Small intestine (tissue), 16 donors: ENCODE results near the gene PFKM. TPM values are rescaled to one million over a fixed set of nuclear protein-coding genes. Genes with fewer than 3 reads are reported as not detected.

Experiments used
- DNase-seq, 2 donors: peaks; one replicate each; pipeline versions ENCODE4 v3.0.0 to v3.0.0-alpha.2; 2013
- FAIRE-seq: peaks from 2 replicates; lab custom pipeline; 2012; peaks lifted over from hg19 to GRCh38; lab: Jason Lieb, UNC
- H3K27ac ChIP-seq, 3 donors: one replicate each; pipeline ENCODE4 v1.5.1; 2013; ENCODE audit warnings: low read length in 2 of 3, mild to moderate bottlenecking in 2 of 3, control low read depth in 1 of 3, inconsistent platforms in 1 of 3, low read depth in 1 of 3, moderate library complexity in 1 of 3
- H3K27me3 ChIP-seq, 3 donors: one replicate each; pipeline ENCODE4 v1.6.1; 2013; ENCODE audit warnings: low read length in 3 of 3, inconsistent platforms in 1 of 3; ENCODE audit not compliant: control insufficient read depth in 3 of 3, insufficient read depth in 3 of 3
- H3K36me3 ChIP-seq, 3 donors: one replicate each; pipeline ENCODE4 v1.6.1; 2013; ENCODE audit warnings: low read length in 3 of 3, inconsistent platforms in 1 of 3, low read depth in 1 of 3, mild to moderate bottlenecking in 1 of 3, moderate library complexity in 1 of 3; ENCODE audit not compliant: control insufficient read depth in 3 of 3, insufficient read depth in 2 of 3
- H3K4me1 ChIP-seq, 3 donors: one replicate each; pipeline ENCODE4 v1.6.1; 2013; ENCODE audit warnings: low read length in 2 of 3, inconsistent platforms in 1 of 3, low read depth in 1 of 3, mild to moderate bottlenecking in 1 of 3, moderate library complexity in 1 of 3; ENCODE audit not compliant: control insufficient read depth in 3 of 3, insufficient read depth in 2 of 3
- H3K4me3 ChIP-seq, 3 donors: one replicate each; pipeline ENCODE4 v1.5.1; 2013; ENCODE audit warnings: low read length in 3 of 3, control low read depth in 1 of 3, inconsistent platforms in 1 of 3, low read depth in 1 of 3, mild to moderate bottlenecking in 1 of 3, moderate library complexity in 1 of 3
- H3K9me3 ChIP-seq, 2 donors: one replicate each; pipeline ENCODE4 v1.6.1; 2013; ENCODE audit warnings: low read depth in 1 of 2, low read length in 1 of 2; ENCODE audit not compliant: control insufficient read depth in 2 of 2, insufficient read depth in 1 of 2
- WGBS, 3 donors: extraction: QIAGEN DNeasy Blood & Tissue Kit; methylation state at CpG; one replicate each; pipeline ENCODE4 v1.1.7; 2013; 5-methylcytosine and 5-hydroxymethylcytosine counted together
- long read RNA-seq, 10 donors: transcript quantifications; one replicate each; lab custom pipeline, GENCODE V29; 2026
- polyA plus RNA-seq, 4 donors: library from polyadenylated mRNA; stranded (reverse) in 3 of 4; unstranded in 1 of 4; fragments of 200-250 nt in 3 of 4; fragments of 120-200 nt in 1 of 4; gene quantifications; one replicate each; pipeline versions ENCODE4 v1.2.1 to v1.2.3, GENCODE V29; 2013
- donor health status: healthy with polysubstance abuse.
- donor health status: control.
- donor health status: control.
- donor health status: Bipolar disorder and iron deficiency.
- donor health status: healthy.

PFKM gene
- 10 to 100 TPM; 11.3 to 34.3 (median 21.2) TPM for polyA plus RNA-seq
- long read RNA-seq, donor 1, transcript PFKM-203 (23 exons, 3,224 nt), result major isoform, 6 of 10 reads
- long read RNA-seq, donor 1, partial matches to known transcripts, result 0 of 10 reads
- long read RNA-seq, donor 1, other reads (novel, unspliced or antisense), result 0 of 10 reads
- long read RNA-seq, donor 2, result 0 reads
- long read RNA-seq, donor 3, partial matches to known transcripts, result 6 of 6 reads
- long read RNA-seq, donor 3, other reads (novel, unspliced or antisense), result 0 of 6 reads
- long read RNA-seq, donor 4, result 0 reads
- long read RNA-seq, donor 5, partial matches to known transcripts, result 5 of 5 reads
- long read RNA-seq, donor 5, other reads (novel, unspliced or antisense), result 0 of 5 reads
- long read RNA-seq, donor 6, partial matches to known transcripts, result 0 of 3 reads
- long read RNA-seq, donor 6, other reads (novel, unspliced or antisense), result 0 of 3 reads
- long read RNA-seq, donor 7, result 0 reads
- long read RNA-seq, donor 8, partial matches to known transcripts, result 0 of 1 reads
- long read RNA-seq, donor 8, other reads (novel, unspliced or antisense), result 0 of 1 reads
- long read RNA-seq, donor 9, partial matches to known transcripts, result 0 of 1 reads
- long read RNA-seq, donor 9, other reads (novel, unspliced or antisense), result 0 of 1 reads
- long read RNA-seq, donor 10, transcript PFKM-203 (23 exons, 3,224 nt), result major isoform, 6 of 17 reads
- long read RNA-seq, donor 10, partial matches to known transcripts, result 0 of 17 reads
- long read RNA-seq, donor 10, other reads (novel, unspliced or antisense), result 11 of 17 reads

DNA sequence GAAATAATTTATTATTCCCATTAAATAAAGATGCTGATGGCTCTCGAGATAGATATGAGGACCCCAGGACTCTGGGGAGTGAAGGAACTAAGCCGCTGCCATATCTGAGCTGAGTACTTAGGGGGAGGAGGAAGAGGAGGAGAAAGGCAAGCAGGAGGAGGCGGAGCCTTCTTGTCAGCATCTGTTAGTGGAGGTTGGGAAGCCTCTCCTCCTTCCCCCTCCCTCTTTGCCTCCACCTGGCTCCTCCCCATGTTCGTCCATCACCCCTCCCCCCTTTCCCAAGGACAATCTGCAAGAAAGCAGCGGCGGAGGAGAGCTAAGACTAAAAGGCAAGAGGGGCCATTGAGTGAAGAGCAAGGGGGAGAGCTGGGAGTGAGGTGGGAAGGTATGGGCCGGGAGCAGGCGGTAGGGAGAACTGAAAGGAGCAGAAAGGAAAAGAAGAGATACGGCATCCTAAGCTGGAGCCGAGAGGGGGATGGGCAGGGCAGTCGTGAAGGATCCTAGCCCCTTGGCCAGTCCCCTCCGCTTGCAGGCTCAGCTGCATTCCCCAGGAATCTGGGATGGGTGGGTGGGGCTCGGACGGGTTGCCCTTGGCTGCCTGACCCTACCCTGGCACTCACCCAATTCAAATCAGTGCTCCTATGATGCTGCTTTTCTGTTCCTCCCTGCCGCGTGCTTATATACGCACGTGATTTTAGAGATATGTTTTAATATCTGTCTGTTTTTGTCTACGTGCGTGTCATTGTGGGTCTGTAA, at the start of gene PFKM:
PFKM (plus strand) TSS at position 287 of the 756 bp plus-strand sequence. CDS start 3,411 bp downstream, outside the sequence.
- no peaks in the 10 kb centered on the region for H3K27me3 ChIP-seq
- H3K27ac ChIP-seq, result peak within 1 kb of the TSS in 2 of 3 donors; percentile 0 to 57
- peak within 1 kb of the TSS; percentile 30 to 78 (median 45) for H3K4me3 ChIP-seq
- no peaks in the 10 kb centered on the region for H3K9me3 ChIP-seq
- peaks cover 0 to 2% (median 2%) of the 10 kb centered on the region in 3 donors for H3K36me3 ChIP-seq
- FAIRE-seq, result no peak
- DNase-seq, result peak; percentile 90 to 92
- WGBS, 3 donors, result 0 to 7% (median 2%) methylated on average over 18 to 20 of the region's 20 CpGs
- peaks cover 0 to 3% (median 2%) of the 10 kb centered on the region in 3 donors for H3K4me1 ChIP-seq

DNA sequence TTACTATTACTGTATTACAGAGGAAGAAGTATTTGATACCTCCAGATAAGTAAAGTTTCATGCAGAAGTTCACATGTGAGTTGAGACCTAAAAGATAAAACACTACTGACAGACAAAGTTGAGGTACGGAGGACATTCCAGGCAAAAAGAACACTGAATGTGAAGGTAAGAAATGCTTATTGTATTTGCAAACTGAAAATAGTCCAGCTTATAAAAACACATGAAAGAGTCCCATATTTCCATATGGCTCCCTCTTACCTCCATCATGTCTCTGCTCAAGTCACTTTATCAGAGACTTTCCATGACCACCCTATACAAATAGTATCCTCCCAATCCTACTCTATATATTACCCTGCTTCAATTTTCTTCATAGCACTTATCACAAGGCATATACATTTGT, 49.1 kb upstream of the PFKM start:
- Histone ChIP-seq H3K4me1 (no peaks in the 10 kb centered on the region), H3K4me3 (no peak overlapping the region), H3K27ac (no peak overlapping the region), H3K9me3 (no peaks in the 10 kb centered on the region), H3K27me3 (no peaks in the 10 kb centered on the region), H3K36me3 (peaks cover 4 to 24% (median 13%) of the 10 kb centered on the region in 3 donors)
- FAIRE-seq (no peak), DNase-seq (no peak)
- WGBS, 3 donors, result 96 to 100% (median 96%) methylated on average over 1 of the region's 1 CpG

DNA sequence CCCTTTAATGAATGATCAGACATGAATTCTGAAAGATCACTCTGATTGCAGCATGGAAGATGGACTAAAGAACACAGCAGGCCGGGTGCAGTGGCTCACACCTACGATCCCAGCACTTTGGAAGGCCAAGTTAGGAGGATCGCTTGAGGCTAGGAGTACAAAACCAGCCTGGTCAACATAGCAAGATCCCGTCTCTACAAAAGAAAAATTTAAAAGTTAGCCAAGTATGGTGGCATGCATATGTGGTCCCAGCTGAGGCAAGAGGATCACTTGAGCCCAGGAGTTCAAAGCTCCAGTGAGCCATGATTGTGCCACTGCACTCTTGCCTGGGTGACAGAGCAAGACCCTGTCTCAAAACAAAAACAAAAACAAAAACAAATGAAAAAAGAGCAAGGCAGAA, 48.4 kb upstream of the PFKM start:
- no peaks in the 10 kb centered on the region for H3K27me3 ChIP-seq
- no peak overlapping the region for H3K27ac ChIP-seq
- H3K9me3 ChIP-seq, result no peaks in the 10 kb centered on the region
- no peak for FAIRE-seq
- no peak overlapping the region for H3K4me3 ChIP-seq
- no peaks in the 10 kb centered on the region for H3K4me1 ChIP-seq
- 94 to 98% (median 96%) methylated on average over 4 of the region's 4 CpGs for WGBS, 3 donors
- DNase-seq, result no peak
- H3K36me3 ChIP-seq, result peaks cover 4 to 23% (median 11%) of the 10 kb centered on the region in 3 donors

DNA sequence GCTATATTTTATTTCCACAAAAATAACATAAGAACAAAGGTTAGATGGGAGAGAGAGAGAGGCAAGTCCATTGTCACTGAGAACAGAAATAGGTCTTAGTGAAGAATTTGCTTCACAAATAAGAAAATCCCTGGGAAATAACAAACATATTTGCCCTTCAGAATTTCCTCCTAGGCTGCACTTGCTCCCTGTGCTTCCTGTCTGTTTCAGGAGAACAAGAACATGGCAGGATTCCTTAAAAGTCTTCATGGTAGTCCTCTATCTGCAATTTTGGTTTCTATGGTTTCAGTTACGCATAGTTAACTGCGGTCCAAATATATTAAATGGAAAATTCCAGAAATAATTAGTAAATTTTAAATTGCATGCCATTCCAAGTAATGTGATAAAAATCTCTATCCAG, 47.4 kb upstream of the PFKM start:
- H3K9me3 ChIP-seq, result no peaks in the 10 kb centered on the region
- H3K27ac ChIP-seq, result no peak overlapping the region
- H3K36me3 ChIP-seq, result peaks cover 4 to 17% (median 9%) of the 10 kb centered on the region in 3 donors
- FAIRE-seq (no peak), DNase-seq (no peak)
- H3K4me1 ChIP-seq, result no peaks in the 10 kb centered on the region
- 97 to 100% (median 98%) methylated on average over 2 of the region's 2 CpGs for WGBS, 3 donors
- H3K4me3 ChIP-seq, result no peak overlapping the region
- H3K27me3 ChIP-seq, result no peaks in the 10 kb centered on the region

DNA sequence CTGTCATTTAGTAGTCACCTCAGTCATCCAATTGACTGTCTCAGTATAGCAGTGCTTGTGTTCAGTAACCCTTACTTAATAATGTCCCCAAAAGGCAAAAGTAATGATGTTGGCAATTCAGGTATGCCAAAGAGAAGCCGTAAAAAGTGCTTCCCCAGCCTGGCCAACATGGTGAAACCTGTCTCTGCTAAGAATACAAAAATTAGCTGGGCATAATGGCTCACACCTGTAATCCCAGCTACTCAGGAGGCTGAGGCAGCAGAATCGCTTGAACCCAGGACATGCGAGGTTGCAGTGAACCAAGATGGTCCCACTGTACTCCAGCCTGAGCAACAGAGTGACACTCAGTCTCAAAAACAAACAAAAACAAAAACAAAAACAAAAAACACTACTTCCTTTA, 46.9 kb upstream of the PFKM start:
- Histone ChIP-seq H3K4me3 (no peak overlapping the region), H3K4me1 (no peaks in the 10 kb centered on the region), H3K9me3 (no peaks in the 10 kb centered on the region), H3K27me3 (no peaks in the 10 kb centered on the region), H3K36me3 (peaks cover 4 to 16% (median 9%) of the 10 kb centered on the region in 3 donors), H3K27ac (no peak overlapping the region)
- DNase-seq (no peak), FAIRE-seq (no peak)
- WGBS, 3 donors, result 96 to 98% (median 97%) methylated on average over 3 of the region's 3 CpGs

GRCh38 chr12:48074266-48074665, 44.9 kb upstream of the PFKM start:
- no peak for FAIRE-seq

DNA sequence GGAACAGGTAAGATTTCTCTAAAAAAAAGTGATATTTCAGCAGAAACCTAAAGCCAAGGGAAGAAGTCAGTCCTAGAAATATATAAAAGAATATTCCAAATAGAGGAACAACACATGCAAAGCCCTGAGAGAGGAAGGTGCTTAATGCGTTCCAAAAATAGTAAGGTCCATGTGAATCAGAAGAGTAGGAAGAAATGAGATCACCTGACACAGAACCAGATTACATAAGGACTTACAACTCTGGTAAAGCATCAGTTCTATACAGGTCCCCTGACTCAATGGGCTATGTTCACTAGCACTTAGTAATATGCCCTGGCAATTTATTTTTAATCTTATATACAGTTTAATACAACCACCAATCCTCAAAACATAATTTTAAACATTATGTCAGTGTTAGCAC, 43.3 kb upstream of the PFKM start:
- H3K4me3 ChIP-seq, result no peak overlapping the region
- FAIRE-seq, result no peak
- H3K4me1 ChIP-seq, result no peaks in the 10 kb centered on the region
- no peak for DNase-seq
- H3K36me3 ChIP-seq, result peaks cover 4 to 14% (median 7%) of the 10 kb centered on the region in 3 donors
- no peaks in the 10 kb centered on the region for H3K9me3 ChIP-seq
- no peak overlapping the region for H3K27ac ChIP-seq
- H3K27me3 ChIP-seq, result no peaks in the 10 kb centered on the region
- WGBS, 3 donors, result 93 to 96% (median 95%) methylated on average over 1 of the region's 1 CpG

More at GRCh38 chr12:48074266-48074665, 44.9 kb upstream of the PFKM start:
- H3K4me3 ChIP-seq, result no peak overlapping the region
- no peaks in the 10 kb centered on the region for H3K4me1 ChIP-seq
- no peak overlapping the region for H3K27ac ChIP-seq
- WGBS, 3 donors, result 89 to 97% (median 94%) methylated on average over 1 of the region's 1 CpG
- H3K27me3 ChIP-seq, result no peaks in the 10 kb centered on the region
- no peaks in the 10 kb centered on the region for H3K9me3 ChIP-seq
- peaks cover 4 to 15% (median 7%) of the 10 kb centered on the region in 3 donors for H3K36me3 ChIP-seq
- DNase-seq, result no peak

- FAIRE-seq, result no peak
- no peaks in the 10 kb centered on the region for H3K27me3 ChIP-seq
These were observed 42.1 kb upstream of the PFKM start for GRCh38 chr12:48077111-48077510.

More at GRCh38 chr12:48077111-48077510, 42.1 kb upstream of the PFKM start:
- no peaks in the 10 kb centered on the region for H3K9me3 ChIP-seq
- H3K4me1 ChIP-seq, result no peaks in the 10 kb centered on the region
- DNase-seq, result no peak
- H3K4me3 ChIP-seq, result no peak overlapping the region
- peaks cover 4 to 15% (median 8%) of the 10 kb centered on the region in 3 donors for H3K36me3 ChIP-seq
- H3K27ac ChIP-seq, result no peak overlapping the region
- 92 to 98% (median 97%) methylated on average over 2 of the region's 2 CpGs for WGBS, 3 donors
